ENCODE measurements around the gene ADAT1. TPM values are rescaled to one million over a fixed set of nuclear protein-coding genes. Genes with fewer than 3 reads are reported as not detected.

ADAT1 gene
- total RNA-seq, 1 donor = 52.5 TPM

GRCh38 chr16:75630052-75630451, 7.0 kb upstream of the ADAT1 start:
- Histone ChIP-seq H3K4me1 (ENCODE audit: insufficient read depth, low read length) (peaks cover 20% of the 10 kb centered on the region), H3K4me3 (ENCODE audit: low read length) (no peak overlapping the region), H3K9me3 (ENCODE audit: low read depth, low read length) (no peaks in the 10 kb centered on the region), H3K27me3 (ENCODE audit: insufficient read depth, low read length) (no peaks in the 10 kb centered on the region)

GRCh38 chr16:75629132-75629531, 6.1 kb upstream of the ADAT1 start:
- Histone ChIP-seq H3K4me1 (ENCODE audit: insufficient read depth, low read length) (peaks cover 20% of the 10 kb centered on the region), H3K27me3 (ENCODE audit: insufficient read depth, low read length) (no peaks in the 10 kb centered on the region), H3K4me3 (ENCODE audit: low read length) (no peak overlapping the region), H3K9me3 (ENCODE audit: low read depth, low read length) (no peaks in the 10 kb centered on the region)

- H3K27me3 ChIP-seq (ENCODE audit: insufficient read depth, low read length) = no peaks in the 10 kb centered on the region
These were observed 5.3 kb upstream of the ADAT1 start for GRCh38 chr16:75628351-75628750.

DNA sequence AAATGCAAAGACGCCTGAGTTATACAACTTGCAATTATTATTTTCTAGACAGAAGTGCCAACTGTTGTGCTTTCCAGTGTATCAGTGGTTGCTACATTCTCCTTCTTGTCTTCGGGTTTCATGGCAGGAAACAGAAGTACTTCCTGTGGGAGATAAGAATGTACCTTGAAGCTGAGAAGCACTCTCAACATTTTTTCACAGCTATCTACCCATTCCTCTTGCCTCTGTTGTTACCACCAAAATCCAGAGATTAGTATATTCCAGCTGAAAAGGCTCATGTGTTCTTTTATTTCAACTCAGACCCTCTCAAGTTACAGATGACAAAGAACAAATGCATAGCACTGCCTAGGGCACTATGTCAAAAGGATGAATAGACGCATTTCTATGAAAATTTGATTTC, 4.8 kb upstream of the ADAT1 start:
- Histone ChIP-seq H3K9me3 (ENCODE audit: low read depth, low read length) (no peaks in the 10 kb centered on the region), H3K4me1 (ENCODE audit: insufficient read depth, low read length) (peaks cover 25% of the 10 kb centered on the region), H3K27me3 (ENCODE audit: insufficient read depth, low read length) (no peaks in the 10 kb centered on the region), H3K4me3 (ENCODE audit: low read length) (no peak overlapping the region)

More at GRCh38 chr16:75628351-75628750, 5.3 kb upstream of the ADAT1 start:
- Histone ChIP-seq H3K9me3 (ENCODE audit: low read depth, low read length) (no peaks in the 10 kb centered on the region), H3K4me3 (ENCODE audit: low read length) (no peak overlapping the region), H3K4me1 (ENCODE audit: insufficient read depth, low read length) (peaks cover 24% of the 10 kb centered on the region)

- Histone ChIP-seq H3K4me3 (ENCODE audit: low read length) (no peak overlapping the region), H3K27me3 (ENCODE audit: insufficient read depth, low read length) (no peaks in the 10 kb centered on the region), H3K4me1 (ENCODE audit: insufficient read depth, low read length) (peaks cover 35% of the 10 kb centered on the region), H3K9me3 (ENCODE audit: low read depth, low read length) (no peaks in the 10 kb centered on the region)
These were observed 3.7 kb upstream of the ADAT1 start for GRCh38 chr16:75626806-75627205.

DNA sequence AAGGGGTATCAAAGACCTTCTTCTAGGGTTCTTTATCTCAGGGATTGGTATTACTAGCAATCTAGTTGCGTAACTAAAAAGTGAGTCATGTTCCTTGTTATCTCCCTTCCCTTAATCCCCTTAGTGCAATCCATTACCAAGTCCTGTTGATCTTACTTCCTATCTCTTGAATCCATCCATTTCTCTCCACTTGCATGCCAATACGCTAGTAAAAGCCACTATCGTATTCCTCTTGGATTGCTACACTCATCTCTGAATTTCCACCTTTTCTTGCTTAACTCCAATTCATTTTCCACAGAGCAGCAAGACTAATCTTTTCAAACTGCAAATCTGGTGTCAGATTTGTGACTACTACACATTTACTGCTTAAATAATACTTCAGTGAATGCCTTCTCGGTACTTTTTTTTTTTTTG, 1.8 kb upstream of the ADAT1 start:
- Histone ChIP-seq H3K4me1 (ENCODE audit: insufficient read depth, low read length) (peaks cover 39% of the 10 kb centered on the region), H3K4me3 (ENCODE audit: low read length) (no peak overlapping the region)

DNA sequence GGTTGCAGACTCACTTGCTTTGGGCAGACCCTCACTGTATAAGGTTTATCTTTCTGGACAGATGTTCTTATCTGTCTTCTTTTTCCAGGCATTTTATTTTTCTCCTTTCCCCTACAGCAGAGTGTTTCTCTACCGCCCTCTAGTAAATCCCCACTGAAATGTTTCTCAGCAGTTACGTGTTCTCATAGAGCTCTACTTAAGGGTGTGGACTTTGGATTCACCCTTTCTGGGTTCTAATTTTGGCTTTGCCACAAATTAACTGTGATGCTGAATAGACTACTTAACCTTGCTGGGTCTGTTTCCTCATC, 2.0 kb downstream of the ADAT1 start:
- H3K4me1 ChIP-seq (ENCODE audit: insufficient read depth, low read length) = peaks cover 19% of the 10 kb centered on the region
- no peaks in the 10 kb centered on the region for H3K9me3 ChIP-seq (ENCODE audit: low read depth, low read length)
- no peak overlapping the region for H3K4me3 ChIP-seq (ENCODE audit: low read length)
- H3K27me3 ChIP-seq (ENCODE audit: insufficient read depth, low read length) = no peaks in the 10 kb centered on the region

More for the DNA sequence above, 1.8 kb upstream of the ADAT1 start:
- no peaks in the 10 kb centered on the region for H3K9me3 ChIP-seq (ENCODE audit: low read depth, low read length)
- no peaks in the 10 kb centered on the region for H3K27me3 ChIP-seq (ENCODE audit: insufficient read depth, low read length)

DNA sequence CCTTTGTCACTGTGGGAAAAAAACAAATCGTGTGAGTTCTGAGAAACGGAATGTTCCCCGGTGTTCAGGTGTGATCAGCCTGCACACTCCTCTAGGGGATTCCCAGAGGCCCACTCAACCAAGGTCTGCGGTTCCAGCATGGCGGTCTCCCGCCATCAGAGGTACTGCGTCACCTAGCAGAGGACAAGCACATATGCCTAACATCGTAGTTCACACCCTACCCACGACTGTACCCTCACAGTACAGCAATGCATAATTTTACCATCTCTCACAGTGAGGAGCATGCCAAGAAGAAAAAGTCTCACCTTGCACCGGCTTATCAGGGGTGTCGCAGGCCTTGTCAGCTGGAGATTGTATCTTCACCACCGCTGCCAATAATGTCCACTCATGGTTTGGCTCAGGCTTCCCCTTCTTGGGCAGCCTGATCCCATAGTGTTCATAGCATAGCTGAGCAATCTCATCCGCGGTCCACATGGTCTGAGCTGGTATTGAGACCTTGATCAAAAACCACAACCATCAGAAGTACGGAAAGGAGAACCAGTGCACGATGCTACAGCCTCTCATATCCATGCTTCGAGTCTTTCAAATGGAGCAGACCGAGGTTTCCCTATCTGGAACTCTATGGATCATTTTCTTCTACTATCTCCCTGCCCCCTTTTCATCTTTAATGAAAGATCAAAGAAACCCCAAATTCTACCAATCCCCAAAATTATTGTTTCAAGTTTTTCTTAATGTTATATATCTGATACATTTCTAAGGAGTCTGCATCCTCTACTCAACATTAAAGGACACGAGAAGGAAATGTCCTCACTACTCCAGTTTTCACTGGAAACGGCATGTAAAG, 2.5 kb downstream of the ADAT1 start:
- Histone ChIP-seq H3K27me3 (ENCODE audit: insufficient read depth, low read length) (no peaks in the 10 kb centered on the region), H3K4me3 (ENCODE audit: low read length) (no peak overlapping the region), H3K4me1 (ENCODE audit: insufficient read depth, low read length) (peaks cover 21% of the 10 kb centered on the region), H3K9me3 (ENCODE audit: low read depth, low read length) (no peaks in the 10 kb centered on the region)

DNA sequence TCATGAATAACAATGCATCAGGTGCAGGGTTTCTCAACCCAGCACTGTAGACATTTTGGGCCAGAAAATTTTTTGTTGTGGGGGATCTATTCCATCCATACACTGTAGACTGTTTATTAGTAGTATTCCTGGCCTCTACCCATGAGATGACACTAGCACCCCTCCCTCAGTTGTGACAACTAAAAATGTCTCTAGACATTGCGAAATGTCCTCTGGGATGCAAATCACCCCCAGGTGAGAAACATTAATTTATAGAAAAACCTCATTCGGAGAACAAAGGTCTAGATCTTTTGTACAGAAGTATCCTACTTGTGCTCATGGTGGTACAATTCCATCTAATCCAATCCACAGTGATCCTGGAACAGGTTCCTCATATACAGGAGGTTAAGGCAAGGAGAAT, 4.3 kb downstream of the ADAT1 start:
- no peaks in the 10 kb centered on the region for H3K9me3 ChIP-seq (ENCODE audit: low read depth, low read length)
- peaks cover 22% of the 10 kb centered on the region for H3K4me1 ChIP-seq (ENCODE audit: insufficient read depth, low read length)
- H3K27me3 ChIP-seq (ENCODE audit: insufficient read depth, low read length) = no peaks in the 10 kb centered on the region
- H3K4me3 ChIP-seq (ENCODE audit: low read length) = no peak overlapping the region

GRCh38 chr16:75617121-75617520, 6.0 kb downstream of the ADAT1 start:
- Histone ChIP-seq H3K9me3 (ENCODE audit: low read depth, low read length) (no peaks in the 10 kb centered on the region), H3K27me3 (ENCODE audit: insufficient read depth, low read length) (no peaks in the 10 kb centered on the region), H3K4me1 (ENCODE audit: insufficient read depth, low read length) (peaks cover 10% of the 10 kb centered on the region), H3K4me3 (ENCODE audit: low read length) (no peak overlapping the region)

GRCh38 chr16:75616521-75617010, 6.5 kb downstream of the ADAT1 start:
- H3K4me3 ChIP-seq (ENCODE audit: low read length) = no peak overlapping the region
- H3K27me3 ChIP-seq (ENCODE audit: insufficient read depth, low read length) = no peaks in the 10 kb centered on the region
- peaks cover 5% of the 10 kb centered on the region for H3K4me1 ChIP-seq (ENCODE audit: insufficient read depth, low read length)
- no peaks in the 10 kb centered on the region for H3K9me3 ChIP-seq (ENCODE audit: low read depth, low read length)

- Histone ChIP-seq H3K9me3 (ENCODE audit: low read depth, low read length) (no peaks in the 10 kb centered on the region), H3K4me3 (ENCODE audit: low read length) (no peak overlapping the region), H3K4me1 (ENCODE audit: insufficient read depth, low read length) (peaks cover 3% of the 10 kb centered on the region), H3K27me3 (ENCODE audit: insufficient read depth, low read length) (no peaks in the 10 kb centered on the region)
These were observed 7.5 kb downstream of the ADAT1 start for GRCh38 chr16:75615619-75616018.

GRCh38 chr16:75614066-75614897, 8.8 kb downstream of the ADAT1 start:
- no peaks in the 10 kb centered on the region for H3K9me3 ChIP-seq (ENCODE audit: low read depth, low read length)
- H3K4me3 ChIP-seq (ENCODE audit: low read length) = no peak overlapping the region
- no peaks in the 10 kb centered on the region for H3K27me3 ChIP-seq (ENCODE audit: insufficient read depth, low read length)
- peaks cover 3% of the 10 kb centered on the region for H3K4me1 ChIP-seq (ENCODE audit: insufficient read depth, low read length)

- no peaks in the 10 kb centered on the region for H3K4me1 ChIP-seq (ENCODE audit: insufficient read depth, low read length)
- peaks cover 6% of the 10 kb centered on the region for H3K9me3 ChIP-seq (ENCODE audit: low read depth, low read length)
- H3K27me3 ChIP-seq (ENCODE audit: insufficient read depth, low read length) = no peaks in the 10 kb centered on the region
- no peak overlapping the region for H3K4me3 ChIP-seq (ENCODE audit: low read length)
These were observed 16.6 kb downstream of the ADAT1 start for GRCh38 chr16:75606507-75606906.

DNA sequence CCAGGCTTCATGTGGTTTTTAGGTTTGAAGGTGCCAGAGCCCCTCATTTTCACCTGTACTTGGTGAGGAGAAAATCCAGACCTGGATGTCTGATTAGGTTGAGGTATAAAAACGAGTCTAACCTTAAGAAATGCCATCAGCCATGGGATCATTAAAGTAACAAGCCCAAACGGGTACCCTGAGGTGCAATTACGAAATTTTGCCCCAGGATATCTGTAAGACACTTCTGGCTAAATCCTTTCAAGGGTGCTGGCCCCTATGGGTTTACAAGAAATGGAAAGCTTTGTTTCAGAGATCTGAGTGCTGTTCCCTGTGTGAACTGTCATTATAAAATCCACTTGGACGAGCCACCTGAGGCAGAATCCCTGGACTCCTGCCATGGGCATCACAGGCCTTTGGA, 19.8 kb downstream of the ADAT1 start:
- H3K4me3 ChIP-seq (ENCODE audit: low read length) = no peak overlapping the region
- no peaks in the 10 kb centered on the region for H3K27me3 ChIP-seq (ENCODE audit: insufficient read depth, low read length)
- peaks cover 6% of the 10 kb centered on the region for H3K9me3 ChIP-seq (ENCODE audit: low read depth, low read length)
- H3K4me1 ChIP-seq (ENCODE audit: insufficient read depth, low read length) = no peaks in the 10 kb centered on the region

Measured in mononuclear cell (primary cell).